Stimulated activated CD8-positive, alpha-beta memory T cell treated with anti-CD3 and anti-CD28 coated beads, Interleukin-15, amount 100 ng/mL, for 24 hours (primary cell): ENCODE results near the gene RASGRP2.
A peak's percentile ranks its signal among the peaks of the same experiment; 100 is the strongest.

Experiments
- DNase-seq: peaks from one replicate; pipeline ENCODE4 v3.0.0-alpha.2; 2020; ENCODE audit warnings: low read depth

The RASGRP2 gene

GRCh38 chr11:64739871-64740270 lies 4.1 kb downstream of the RASGRP2 start:
- DNase-seq: no peak

GRCh38 chr11:64736654-64737053 lies 7.3 kb downstream of the RASGRP2 start:
- no peak for DNase-seq

DNA sequence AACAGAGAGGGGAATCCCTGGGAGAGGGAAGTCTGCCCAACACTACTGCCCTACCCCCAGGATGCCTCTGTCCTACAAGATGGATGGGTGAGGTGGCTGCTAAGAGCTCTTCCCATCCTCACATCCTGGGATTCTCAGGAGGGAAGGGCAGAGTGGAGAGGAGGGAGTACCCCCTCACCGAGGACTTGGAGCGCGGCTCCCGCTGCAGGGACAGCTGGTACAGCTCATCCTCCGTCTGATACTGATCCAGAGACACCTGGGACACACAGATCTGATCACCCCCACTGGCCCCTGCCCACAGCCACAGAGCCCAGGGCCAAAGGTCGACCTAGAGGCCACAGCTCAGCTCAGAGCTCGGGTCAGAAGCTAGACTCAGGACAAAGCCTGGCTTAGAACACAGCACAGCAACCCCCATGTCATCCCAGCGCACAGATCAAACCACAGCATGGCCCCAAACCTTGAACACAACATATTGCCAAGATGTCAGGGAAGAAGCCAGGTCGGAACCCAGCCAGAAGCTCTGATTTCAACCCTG lies 8.2 kb downstream of the RASGRP2 start:
- DNase-seq: no peak

DNA sequence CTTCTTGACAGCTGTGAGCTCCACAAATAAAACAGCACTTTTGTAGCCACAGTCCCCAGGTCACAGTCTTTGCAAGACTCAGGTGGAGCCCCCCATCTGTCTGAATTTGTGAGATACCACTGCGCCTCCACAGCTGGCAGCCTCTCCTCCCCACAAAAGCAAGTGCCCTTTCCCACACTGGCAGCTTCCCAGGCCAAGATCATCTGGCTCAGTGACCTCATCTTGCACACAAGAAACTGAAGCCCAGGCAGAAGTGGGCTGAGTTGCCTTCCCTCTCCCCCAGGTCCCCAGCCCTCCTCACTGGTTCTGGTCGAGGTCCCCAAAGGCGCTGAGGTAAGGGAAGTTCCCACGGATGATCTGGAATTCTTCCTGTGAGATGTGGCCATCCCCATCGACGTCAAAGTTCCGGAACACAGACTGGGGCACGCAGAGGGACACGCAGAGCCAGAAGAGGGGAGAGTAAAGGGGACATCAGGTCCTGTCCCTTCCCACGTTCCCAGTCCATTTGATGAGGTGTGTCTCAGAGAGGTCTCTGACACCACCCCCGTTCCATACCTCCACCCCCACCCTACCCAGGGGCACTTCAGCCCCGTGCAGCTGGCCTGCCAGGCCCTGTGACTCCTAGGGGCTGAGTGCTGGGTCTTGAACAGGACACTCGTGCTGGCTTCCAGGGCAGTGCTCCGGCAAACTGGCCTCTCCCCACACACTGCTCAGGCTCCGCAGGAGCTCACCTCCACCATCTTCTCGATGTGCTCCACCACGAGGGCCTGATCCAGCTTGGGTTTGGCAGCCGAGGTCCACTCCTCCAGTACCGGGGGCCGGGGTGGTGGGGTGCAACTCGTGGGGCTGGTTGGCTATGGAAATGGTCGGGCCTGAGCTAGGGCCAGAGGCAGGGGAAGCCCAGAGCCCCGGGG lies 8.9 kb downstream of the RASGRP2 start:
- DNase-seq: no peak

GRCh38 chr11:64731601-64732000 lies 12.3 kb downstream of the RASGRP2 start:
- DNase-seq: no peak

- no peak for DNase-seq
These were observed 14.0 kb downstream of the RASGRP2 start for GRCh38 chr11:64729851-64730382.

DNA sequence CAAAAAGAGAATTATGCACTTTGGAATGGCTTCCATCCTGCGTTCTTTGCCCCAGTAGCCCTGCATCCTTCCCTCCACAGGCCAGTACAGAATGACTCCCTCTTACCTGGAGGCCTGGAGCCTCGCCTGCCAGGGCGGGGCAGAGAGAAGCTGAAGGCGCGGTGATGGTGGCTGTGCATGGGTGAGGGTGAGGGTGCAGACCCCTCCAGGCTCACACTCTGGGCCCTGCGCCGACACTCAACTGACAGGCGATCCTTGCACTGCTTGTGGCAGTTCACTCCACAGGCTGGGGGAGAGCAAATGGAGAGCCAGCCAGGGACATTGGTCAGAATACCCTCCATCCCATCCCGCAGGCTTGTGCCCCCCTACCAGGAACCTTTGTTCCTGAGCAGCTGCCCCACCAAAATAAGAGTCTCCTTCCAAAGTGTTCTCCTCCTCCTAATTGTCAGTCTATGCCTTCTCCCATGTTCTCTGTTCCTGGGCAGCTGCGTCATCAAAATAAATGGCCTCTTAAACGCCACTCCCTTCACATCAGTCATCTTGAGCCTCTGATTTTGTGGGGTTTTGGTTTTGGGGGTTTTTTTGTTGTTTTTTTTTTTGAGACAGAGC lies 15.1 kb downstream of the RASGRP2 start:
- no peak for DNase-seq

- DNase-seq: no peak
These were observed 16.9 kb downstream of the RASGRP2 start for GRCh38 chr11:64726867-64727530.

- no peak for DNase-seq
These were observed 17.7 kb downstream of the RASGRP2 start for GRCh38 chr11:64726211-64726641.

DNA sequence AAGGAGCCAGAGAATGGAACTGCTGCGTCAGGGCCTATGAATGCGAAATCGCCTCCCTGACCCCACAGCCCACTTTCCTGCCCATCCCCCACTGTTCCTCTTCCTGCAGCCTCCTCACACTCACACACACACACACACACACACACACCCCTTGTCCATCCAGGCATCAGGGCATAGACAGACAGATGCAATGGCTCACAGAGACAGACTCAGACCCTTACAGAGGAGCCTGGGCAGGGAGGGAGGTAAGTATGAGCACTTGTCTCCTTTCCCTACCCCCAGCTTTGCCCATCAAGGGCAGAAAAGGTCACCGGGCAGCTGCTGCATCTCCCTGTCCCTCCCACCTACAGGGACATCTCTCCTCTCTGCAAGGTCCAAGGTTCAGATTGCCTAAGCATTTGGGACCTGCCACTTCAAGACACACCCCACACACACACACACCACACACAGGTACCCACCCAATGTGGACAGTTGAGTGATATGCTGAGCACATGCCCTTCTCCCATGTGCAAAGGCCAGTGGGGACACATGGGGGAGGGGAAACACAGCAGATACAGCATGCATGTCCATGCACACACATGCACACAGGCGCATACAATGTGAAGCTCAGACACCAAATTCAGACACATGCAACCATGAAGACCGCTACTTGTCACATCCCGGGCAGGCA lies 18.9 kb downstream of the RASGRP2 start:
- DNase-seq: no peak

GRCh38 chr11:64723907-64724862 lies 19.8 kb downstream of the RASGRP2 start:
- no peak for DNase-seq

DNA sequence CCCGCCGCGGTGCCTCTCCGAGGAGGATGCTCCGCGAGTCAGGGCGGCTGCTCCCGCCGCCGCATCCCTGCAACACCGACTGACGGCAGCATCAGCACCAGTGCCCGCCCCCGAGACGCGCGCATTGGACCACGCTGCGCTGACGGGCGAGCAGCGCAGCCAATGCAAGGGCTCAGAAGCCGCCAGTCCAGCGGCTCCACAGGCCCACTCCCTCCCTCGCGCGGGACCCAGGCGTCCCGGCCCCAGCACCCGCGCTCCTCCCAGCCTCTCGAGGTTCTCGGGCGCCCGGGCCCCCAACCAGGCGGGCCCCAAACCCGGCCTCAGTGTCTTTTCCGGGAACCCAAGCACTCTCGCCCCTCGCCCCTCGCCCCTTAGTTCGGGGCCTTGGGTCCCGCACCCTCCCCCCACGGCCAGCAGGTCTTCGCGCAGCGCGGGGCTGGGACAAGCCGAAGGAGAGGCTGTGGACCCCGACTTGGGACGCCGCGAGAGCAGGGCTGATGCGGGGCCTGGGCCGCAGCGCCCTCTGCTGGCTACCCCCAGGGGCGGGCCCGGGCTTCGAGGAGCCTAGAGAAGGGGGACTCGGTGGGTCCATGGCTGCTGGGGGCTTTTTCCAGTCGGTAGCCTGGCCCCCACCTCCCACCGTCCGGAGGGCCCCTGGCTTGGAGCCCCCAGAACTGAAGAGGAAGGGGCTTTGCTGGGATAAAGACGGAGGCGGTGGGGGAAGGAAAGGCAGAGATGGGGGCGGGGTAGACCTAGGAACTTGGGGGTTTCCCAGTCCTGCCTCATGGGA lies 20.6 kb downstream of the RASGRP2 start, which contains the start of gene NRXN2:
TSS of gene NRXN2 (minus strand) at position 81 of the 790 bp plus-strand sequence. CDS start 9,498 bp downstream, outside the sequence.
- DNase-seq: peak; percentile 72

DNA sequence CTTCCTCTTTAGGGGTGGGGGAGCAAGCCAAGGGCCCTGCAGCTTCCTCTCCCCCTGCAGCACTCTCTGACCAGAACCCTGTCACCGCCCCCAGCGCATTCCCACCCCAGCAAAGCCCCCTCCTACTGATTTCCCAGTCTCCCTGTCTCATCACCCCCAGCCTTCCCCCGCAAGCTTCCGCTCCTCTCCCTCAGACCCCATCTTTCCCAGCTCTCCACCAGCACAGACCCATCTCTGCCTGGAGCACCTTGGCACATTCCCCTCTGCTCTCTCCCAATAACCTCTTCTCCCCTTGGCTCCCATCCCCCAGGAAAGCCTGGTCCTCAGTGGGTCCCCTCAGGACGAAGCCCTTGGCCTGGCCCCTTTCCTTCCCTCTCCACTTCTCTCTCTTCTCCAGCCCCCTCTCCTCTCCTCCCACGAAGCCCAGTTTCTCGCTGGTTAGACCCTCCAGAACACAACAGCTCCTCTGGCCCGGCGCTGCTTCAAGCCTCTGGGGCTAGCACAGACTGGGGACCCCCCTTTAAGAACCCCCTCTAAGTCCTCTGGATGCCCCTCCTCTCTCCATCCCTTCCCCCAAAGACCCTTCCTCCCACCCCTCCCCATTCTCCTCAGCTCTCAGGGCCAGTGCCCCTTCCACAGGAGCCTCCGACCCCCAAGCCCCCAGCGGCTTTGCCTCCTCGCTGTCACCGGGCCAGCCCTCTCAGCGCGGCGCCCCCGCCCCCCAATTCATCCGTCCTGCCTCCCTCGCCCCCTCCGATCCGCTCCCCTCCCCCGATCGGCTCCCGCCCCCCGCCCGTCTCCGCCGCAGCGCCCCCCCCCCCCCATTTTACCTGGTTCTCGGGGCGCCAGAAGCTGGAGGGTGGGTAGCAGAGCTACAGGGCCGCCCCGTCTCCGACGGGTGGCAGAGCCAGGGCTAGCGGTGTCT lies 21.5 kb downstream of the RASGRP2 start:
- DNase-seq: no peak

DNA sequence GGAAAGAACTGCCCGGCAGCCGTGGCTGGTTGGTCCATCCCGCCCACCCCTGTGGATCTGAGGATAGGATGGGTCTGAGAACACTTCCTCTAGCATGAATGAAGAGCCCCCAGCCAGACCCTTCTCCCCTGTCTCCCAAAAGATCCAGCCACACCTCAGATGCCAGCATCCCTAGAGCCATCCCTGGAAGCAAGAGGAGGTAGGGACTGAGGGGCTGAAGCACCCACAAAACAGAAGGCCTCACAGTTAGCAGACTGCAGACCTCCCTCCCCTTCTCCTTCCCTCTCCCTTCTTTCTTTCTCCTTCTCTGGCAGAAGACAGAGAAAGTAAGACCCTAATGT lies 22.6 kb downstream of the RASGRP2 start:
- no peak for DNase-seq

GRCh38 chr11:64720640-64721358 lies 23.1 kb downstream of the RASGRP2 start:
- no peak for DNase-seq

GRCh38 chr11:64720167-64720566 lies 23.8 kb downstream of the RASGRP2 start:
- no peak for DNase-seq

DNA sequence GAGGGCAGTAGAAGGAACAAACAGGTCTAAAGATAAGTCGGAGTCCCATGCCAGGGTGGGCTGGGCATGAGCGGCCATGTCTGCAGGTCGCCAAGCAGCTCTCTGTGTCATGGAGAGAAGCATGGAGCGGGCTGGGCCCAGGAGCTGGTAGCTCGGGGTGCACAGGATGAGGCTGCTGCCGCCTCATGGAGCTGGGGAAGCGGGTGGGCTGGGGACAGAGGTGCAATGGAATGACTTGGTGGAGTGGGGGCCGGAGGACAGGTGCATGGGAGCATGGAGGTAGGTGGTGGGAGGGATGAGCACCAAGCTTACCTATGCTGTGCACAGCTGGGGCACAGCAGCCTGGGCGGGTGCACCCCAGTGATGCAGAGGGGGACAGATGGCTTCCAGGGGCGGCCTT lies 24.5 kb downstream of the RASGRP2 start:
- DNase-seq: no peak

- DNase-seq: no peak
These were observed 25.2 kb downstream of the RASGRP2 start for GRCh38 chr11:64718780-64719124.
